Activated CD4-positive, alpha-beta T cell treated with anti-CD3 and anti-CD28 coated beads, Interleukin-2, amount 50 U/mL, for 24 hours (primary cell): ENCODE results near the gene SPACA9.

Experiments used
- DNase-seq, 2 donors: peaks; one replicate each; pipeline ENCODE4 v3.0.0-alpha.2; 2020; ENCODE audit warnings: low read depth in 1 of 2, low spot score in 1 of 2

Gene SPACA9

GRCh38 chr9:132892400-132892799 is 13.7 kb downstream of the SPACA9 start:
- no peak for DNase-seq

DNA sequence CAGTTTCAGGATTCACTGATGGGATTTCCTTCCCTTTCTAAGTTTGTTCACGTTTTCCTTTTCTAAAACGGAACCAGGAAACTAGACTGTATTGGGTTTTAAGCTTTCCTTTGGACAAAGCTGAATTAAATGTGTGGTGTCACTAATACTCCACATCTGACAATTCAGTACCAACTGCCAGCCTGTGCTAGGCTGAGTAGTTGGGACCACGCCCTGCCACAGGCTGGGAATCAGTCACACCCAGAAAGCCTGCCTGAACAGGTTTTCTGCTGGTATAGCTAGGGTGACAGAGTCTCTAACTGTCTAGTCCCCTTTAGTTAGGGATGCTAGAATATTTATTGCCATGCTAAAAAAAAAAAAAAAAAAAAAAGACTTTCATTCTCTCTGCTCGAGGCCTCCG is 15.6 kb downstream of the SPACA9 start:
- no peak for DNase-seq

- no peak for DNase-seq
These were observed 16.5 kb downstream of the SPACA9 start for GRCh38 chr9:132894862-132895835.

DNA sequence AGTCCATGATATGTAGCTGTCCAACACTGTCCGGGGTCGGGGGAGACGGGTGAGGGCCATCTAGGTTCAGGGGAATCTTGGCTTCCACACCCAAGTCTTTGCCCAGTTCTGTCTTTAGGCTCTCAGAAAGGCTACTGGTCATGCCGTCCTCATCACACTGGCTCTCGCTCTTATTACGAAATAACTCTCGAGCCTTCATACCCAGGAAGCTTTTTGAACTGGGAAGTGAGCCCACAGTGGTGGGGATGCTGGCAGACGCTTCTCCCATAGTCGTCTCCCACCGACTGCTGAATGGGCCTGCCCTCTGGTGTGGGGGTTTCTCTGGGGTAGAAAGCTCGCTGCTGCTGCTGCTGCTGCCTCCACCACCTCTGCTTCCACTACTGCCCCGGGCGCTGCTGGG is 17.6 kb downstream of the SPACA9 start:
- DNase-seq: no peak

- DNase-seq: no peak
These were observed 18.2 kb downstream of the SPACA9 start for GRCh38 chr9:132896906-132897305.

GRCh38 chr9:132898051-132898450 is 19.4 kb downstream of the SPACA9 start:
- no peak for DNase-seq

DNA sequence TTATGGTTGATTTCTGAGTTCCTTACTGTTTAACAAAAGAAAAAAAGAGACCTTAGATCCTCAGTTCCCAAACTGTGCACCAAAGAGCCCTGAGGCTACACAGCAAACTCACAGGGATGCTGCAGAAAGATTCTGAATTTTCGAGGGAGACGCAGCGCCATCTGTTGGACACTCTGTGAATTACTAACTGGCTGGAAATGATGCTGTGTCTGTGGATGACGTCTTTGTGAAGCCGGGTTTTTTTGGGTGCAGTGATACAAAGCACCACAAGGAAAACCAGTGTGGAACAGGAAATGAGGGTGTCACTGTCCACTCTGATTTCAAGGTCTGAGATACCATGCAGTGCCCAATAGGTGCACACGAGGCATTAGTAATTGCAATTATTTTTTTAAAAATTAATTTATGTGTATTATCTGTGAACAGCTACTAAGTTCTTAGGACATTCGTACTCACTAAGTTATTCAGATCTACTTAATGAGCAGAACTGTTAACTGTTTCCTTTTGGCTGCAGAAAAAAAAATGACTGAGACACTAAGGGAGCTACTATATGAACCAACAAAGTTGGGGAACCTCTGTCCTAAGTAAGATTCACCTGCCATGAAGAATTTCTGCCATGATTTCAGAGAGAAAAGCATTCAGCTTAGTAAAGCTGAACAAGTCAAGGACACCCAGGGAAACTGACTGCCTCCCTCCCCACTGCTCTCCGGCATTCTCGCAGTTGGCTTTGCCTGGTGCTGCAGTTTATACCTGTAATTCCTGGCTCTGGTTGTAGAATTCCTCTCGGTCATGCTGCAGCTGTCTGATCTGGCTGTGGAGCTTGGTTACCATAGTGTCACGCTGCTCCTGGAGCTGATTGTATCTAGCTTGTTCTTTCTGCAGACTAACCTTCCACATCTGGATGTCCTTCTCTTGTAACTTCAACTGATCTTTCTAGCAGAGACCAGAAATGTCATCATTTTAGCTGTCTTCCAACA is 23.4 kb downstream of the SPACA9 start:
- peak; percentile 59 to 66 for DNase-seq

- no peak for DNase-seq
These were observed 25.1 kb downstream of the SPACA9 start for GRCh38 chr9:132903574-132904492.

GRCh38 chr9:132905726-132906125 is 27.0 kb downstream of the SPACA9 start:
- DNase-seq: no peak

DNA sequence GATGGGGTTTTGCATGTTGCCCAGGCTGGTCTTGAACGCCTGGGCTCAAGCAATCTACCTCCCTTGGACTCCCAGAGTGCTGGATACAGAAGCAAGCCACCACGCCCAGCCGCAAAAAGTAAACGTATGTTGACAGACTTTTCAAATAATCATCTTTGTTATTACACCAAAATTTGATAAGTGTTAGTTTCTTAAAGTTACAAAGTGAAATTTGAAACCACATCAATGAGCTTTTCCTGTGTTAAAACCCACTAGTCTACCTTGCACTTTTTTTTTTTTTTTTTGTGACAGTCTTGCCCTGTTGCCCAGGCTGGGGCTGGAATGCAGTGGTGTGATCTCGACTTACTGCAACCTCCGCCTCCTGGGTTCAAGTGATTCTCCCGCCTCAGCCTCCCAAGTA is 29.9 kb downstream of the SPACA9 start:
- DNase-seq: no peak

GRCh38 chr9:132909311-132909710 is 30.6 kb downstream of the SPACA9 start:
- no peak for DNase-seq

GRCh38 chr9:132910376-132910775 is 31.7 kb downstream of the SPACA9 start:
- DNase-seq: no peak

- no peak for DNase-seq
These were observed 33.4 kb downstream of the SPACA9 start for GRCh38 chr9:132912131-132912530.

DNA sequence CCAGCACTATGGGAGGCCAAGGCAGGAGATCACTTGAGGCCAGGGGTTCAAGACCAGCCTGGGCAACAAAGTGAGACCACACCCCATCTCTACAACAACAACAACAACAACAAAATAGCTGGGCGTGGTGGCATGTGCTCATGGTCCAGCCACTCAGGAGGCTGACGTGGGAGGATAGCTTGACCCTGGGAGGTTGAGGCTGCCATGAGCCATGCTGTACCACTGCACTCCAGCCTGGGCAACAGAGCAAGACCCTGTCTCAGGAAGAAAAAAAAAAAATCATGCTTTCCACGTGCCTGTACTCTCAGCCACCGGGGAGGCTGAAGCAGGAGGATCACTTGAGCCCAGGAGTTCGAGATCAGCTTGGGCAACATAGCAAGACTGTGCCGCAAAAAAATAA is 36.2 kb downstream of the SPACA9 start:
- DNase-seq: no peak

GRCh38 chr9:132919614-132920268 is 41.0 kb downstream of the SPACA9 start:
- no peak for DNase-seq

DNA sequence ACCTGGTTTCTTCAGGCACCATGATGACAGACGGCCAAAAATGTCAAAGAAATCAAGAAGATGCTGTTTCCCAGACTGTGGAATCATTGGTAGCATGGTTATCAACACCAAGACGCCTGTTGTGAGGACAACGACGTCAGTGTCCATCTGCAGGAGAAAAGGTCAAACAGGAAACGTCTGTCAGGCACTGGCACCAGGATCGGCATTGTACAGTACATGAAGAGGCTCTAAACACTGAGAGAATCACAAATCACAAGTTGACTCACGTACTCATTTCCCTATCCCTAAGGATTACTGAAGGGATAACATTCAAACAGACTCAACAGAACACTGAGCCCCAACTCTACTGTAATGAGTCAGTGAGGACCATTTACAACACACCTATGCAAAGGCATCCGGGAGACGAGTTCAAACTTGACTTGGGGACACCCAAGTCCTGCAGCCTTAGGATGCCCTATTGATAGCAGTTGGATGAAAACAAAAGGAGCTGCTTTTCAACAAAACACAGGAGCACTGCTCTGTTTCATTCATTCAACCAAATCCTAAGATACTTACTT is 44.7 kb downstream of the SPACA9 start:
- DNase-seq: no peak

DNA sequence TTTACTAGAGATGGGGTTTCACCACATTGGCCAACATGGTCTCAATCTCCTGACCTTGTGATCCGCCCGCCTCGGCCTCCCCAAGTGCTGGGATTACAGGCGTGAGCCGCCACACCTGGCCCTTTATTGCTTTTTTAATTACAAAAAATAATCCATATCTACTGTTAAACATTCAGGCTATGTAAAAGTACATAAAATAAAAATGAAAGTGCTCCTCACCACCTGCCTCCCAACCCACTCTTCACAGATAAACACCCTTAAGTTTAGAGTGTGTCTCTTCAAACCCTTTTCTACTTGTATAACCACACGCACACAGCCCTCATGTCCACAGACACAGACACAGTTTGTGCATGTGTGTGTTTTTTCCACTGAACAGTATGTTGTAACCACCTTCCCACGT is 49.0 kb downstream of the SPACA9 start:
- no peak for DNase-seq

DNA sequence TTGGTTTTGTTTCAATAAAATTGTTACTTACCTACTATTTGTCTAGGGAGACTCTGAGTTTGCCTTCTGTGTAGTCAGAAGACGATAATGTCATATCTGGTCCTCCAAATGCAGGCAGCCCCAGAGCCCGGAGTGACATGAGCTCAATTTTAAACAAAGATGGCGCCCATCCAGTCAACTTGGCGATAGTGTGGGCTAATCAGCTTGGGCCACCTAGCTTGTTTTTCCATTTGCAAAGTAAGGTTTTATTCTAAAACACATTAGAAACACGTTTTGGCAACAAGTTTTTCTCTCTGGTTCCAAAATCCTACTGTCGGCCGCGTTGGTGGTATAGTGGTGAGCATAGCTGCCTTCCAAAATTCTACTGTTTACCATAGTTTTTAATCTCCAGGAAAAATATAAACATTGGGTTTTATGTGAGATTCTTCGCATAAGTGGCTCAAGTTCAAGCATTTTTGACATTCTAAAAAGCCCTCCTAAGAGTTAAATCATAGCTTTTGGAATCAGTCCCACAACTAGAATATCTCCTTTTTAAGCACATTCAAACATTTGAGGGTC is 52.6 kb downstream of the SPACA9 start:
- DNase-seq: no peak

DNA sequence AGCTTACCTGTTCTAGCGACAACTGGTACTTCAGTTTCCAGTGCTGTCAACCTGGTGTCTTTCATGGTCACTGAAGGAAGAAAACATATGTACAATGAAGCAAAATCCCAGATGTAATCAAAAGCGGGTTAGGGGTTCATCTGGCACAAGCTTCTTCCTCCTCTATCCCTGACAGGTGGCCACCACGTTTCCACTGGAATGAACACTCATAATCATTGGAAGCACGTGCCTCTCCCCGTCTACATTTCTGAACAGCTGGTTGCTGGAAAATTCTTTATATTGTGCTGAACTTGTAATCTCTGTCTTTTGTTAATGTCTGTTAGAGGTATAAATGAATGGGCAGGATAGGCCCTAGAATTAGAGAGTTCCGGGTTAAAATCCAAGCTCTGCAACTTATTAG is 56.3 kb downstream of the SPACA9 start:
- DNase-seq: no peak
